ENCODE measurements around the gene AMIGO1.

DNA sequence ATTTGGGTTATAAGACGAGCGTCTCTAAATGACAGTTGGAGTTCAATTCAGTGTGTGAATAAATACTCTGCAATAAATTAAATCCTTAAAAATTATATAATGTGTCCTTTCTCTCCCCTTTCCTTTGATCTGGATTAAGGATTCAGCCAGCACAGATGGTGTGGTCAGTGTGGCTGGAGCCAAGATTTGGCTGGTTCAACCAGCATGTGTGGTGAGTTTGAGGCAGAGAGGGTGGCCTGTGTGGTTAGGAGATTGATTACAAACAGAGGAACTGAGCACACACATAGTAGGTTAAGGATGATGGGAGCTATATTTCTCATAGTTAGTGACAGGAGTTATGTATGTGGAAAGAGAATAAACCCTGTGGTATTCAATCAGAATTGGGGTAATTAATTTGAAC is 14.2 kb upstream of the AMIGO1 start:
- no peak for TF ChIP-seq POLR2A (IDR thresholded peaks at IDR 0.05; ENCODE audit: low read depth, low read length)
- TF ChIP-seq POLR2AphosphoS5 (IDR thresholded peaks at IDR 0.05; ENCODE audit: low read depth, low read length), result no peak
- no peak for TF ChIP-seq TAF1 (IDR thresholded peaks at IDR 0.05; ENCODE audit: low read depth, low read length)

Measured in GM12891 (cell line).